NB4 (cell line): ENCODE data around the gene NAPA.

Experiments
- MYC ChIP-seq: IDR thresholded peaks from 2 replicates; pipeline ENCODE4 v1.6.1; 2011; ENCODE audit warnings: low read depth, low read length
- POLR2A ChIP-seq: IDR thresholded peaks from 2 replicates; pipeline ENCODE4 v1.6.1; 2011; ENCODE audit warnings: mild to moderate bottlenecking; ENCODE audit not compliant: insufficient read length; ENCODE audit errors: extremely low read depth
- TF ChIP-seq, protein P1 (sequence below): IDR thresholded peaks from one replicate; pipeline ENCODE4 v1.5.1; 2012; ENCODE audit warnings: low read depth, low read length
- TF ChIP-seq, protein P2 (sequence below): IDR thresholded peaks from 2 replicates; pipeline ENCODE4 v1.6.1; 2011; ENCODE audit warnings: low read depth, low read length

- TF ChIP-seq, protein P1, sequence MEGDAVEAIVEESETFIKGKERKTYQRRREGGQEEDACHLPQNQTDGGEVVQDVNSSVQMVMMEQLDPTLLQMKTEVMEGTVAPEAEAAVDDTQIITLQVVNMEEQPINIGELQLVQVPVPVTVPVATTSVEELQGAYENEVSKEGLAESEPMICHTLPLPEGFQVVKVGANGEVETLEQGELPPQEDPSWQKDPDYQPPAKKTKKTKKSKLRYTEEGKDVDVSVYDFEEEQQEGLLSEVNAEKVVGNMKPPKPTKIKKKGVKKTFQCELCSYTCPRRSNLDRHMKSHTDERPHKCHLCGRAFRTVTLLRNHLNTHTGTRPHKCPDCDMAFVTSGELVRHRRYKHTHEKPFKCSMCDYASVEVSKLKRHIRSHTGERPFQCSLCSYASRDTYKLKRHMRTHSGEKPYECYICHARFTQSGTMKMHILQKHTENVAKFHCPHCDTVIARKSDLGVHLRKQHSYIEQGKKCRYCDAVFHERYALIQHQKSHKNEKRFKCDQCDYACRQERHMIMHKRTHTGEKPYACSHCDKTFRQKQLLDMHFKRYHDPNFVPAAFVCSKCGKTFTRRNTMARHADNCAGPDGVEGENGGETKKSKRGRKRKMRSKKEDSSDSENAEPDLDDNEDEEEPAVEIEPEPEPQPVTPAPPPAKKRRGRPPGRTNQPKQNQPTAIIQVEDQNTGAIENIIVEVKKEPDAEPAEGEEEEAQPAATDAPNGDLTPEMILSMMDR = no peak
- TF ChIP-seq POLR2A = no peak
- TF ChIP-seq, protein P2, sequence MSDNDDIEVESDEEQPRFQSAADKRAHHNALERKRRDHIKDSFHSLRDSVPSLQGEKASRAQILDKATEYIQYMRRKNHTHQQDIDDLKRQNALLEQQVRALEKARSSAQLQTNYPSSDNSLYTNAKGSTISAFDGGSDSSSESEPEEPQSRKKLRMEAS = no peak
- no peak for TF ChIP-seq MYC
Measured at GRCh38 chr19:47465957-47466356, 48.9 kb downstream of the NAPA start.
